GM23338 (cell line): Measurements from ENCODE around the gene AJUBA. TPM values are rescaled to one million over a fixed set of nuclear protein-coding genes. Genes with fewer than 3 reads are reported as not detected.

Experiments used
- ATAC-seq: fragments of 200-7000 bp; cut with Tn5 transposase; 3 replicates; pipeline ENCODE4 v1.9.1; 2020
- DNase-seq: peaks from one replicate; pipeline ENCODE4 v3.0.0-alpha.2; 2015; ENCODE audit warnings: low spot score
- H2AFZ ChIP-seq: fragments of 200-600 bp; sonication (generic); 2 replicates; pipeline ENCODE4 v1.8.0; 2016; ENCODE audit warnings: antibody characterized with exemption, mild to moderate bottlenecking, moderate library complexity
- H3F3A ChIP-seq: fragments of 200-600 bp; sonication (generic); replicated peaks from 2 replicates; pipeline ENCODE4 v1.8.0; 2017; ENCODE audit warnings: antibody characterized with exemption, mixed run types, low read depth
- H3K27ac ChIP-seq: fragments of 200-600 bp; sonication (generic); 2 replicates; pipeline ENCODE4 v1.6.1; 2016; ENCODE audit warnings: low read depth
- H3K27me3 ChIP-seq: fragments of 200-600 bp; sonication (generic); 2 replicates; pipeline ENCODE4 v1.8.0; 2016; ENCODE audit warnings: mild to moderate bottlenecking, mixed run types, moderate library complexity; ENCODE audit not compliant: insufficient read depth
- H3K36me3 ChIP-seq: fragments of 200-600 bp; sonication (generic); 2 replicates; pipeline ENCODE4 v1.8.0; 2016; ENCODE audit warnings: mild to moderate bottlenecking; ENCODE audit not compliant: insufficient read depth
- H3K4me1 ChIP-seq: fragments of 200-600 bp; sonication (generic); 2 replicates; pipeline ENCODE4 v1.8.0; 2016; ENCODE audit warnings: mild to moderate bottlenecking, moderate library complexity; ENCODE audit not compliant: insufficient read depth
- H3K4me2 ChIP-seq: fragments of 200-600 bp; sonication (generic); 2 replicates; pipeline ENCODE4 v1.7.1; 2017; ENCODE audit warnings: mixed run types
- H3K4me3 ChIP-seq: fragments of 200-600 bp; sonication (generic); 2 replicates; pipeline ENCODE4 v1.6.1; 2016; ENCODE audit warnings: mixed run types
- H3K79me2 ChIP-seq: fragments of 200-600 bp; sonication (generic); replicated peaks from 2 replicates; pipeline ENCODE4 v1.8.0; 2017; ENCODE audit warnings: mild to moderate bottlenecking; ENCODE audit not compliant: insufficient read depth
- H3K9me2 ChIP-seq: fragments of 200-600 bp; sonication (generic); 2 replicates; pipeline ENCODE4 v1.8.0; 2017; ENCODE audit not compliant: insufficient read depth
- H4K20me1 ChIP-seq: fragments of 200-600 bp; sonication (generic); replicated peaks from 2 replicates; pipeline ENCODE4 v1.8.0; 2017; ENCODE audit warnings: mild to moderate bottlenecking; ENCODE audit not compliant: insufficient read depth
- H3K27ac Mint-ChIP-seq: 2 replicates; pipeline ENCODE4 v1.8.0; 2020; ENCODE audit warnings: inconsistent platforms, mild to moderate bottlenecking, moderate library complexity, mixed read lengths
- H3K27me3 Mint-ChIP-seq: 3 replicates; pipeline ENCODE4 v1.8.0; 2022; ENCODE audit warnings: low read depth, mild to moderate bottlenecking, moderate library complexity, mixed read lengths, inconsistent platforms; ENCODE audit not compliant: insufficient read depth, poor library complexity
- H3K36me3 Mint-ChIP-seq: 3 replicates; pipeline ENCODE4 v1.8.0; 2021; ENCODE audit warnings: low read depth, mild to moderate bottlenecking, inconsistent platforms, moderate library complexity, mixed read lengths
- H3K4me1 Mint-ChIP-seq: 3 replicates; pipeline ENCODE4 v1.8.0; 2020; ENCODE audit warnings: mild to moderate bottlenecking, inconsistent platforms, mixed read lengths
- H3K4me3 Mint-ChIP-seq: 3 replicates; pipeline ENCODE4 v1.8.0; 2021; ENCODE audit warnings: moderate library complexity, mild to moderate bottlenecking, inconsistent platforms, mixed read lengths
- H3K9me3 Mint-ChIP-seq: 3 replicates; pipeline ENCODE4 v1.8.0; 2020; ENCODE audit warnings: moderate library complexity, mild to moderate bottlenecking, inconsistent platforms, mixed read lengths
- CREB1 ChIP-seq: fragments of 250-450 bp; sonication (Bioruptor Pico); IDR thresholded peaks from 2 replicates; pipeline ENCODE4 v1.5.0; 2020; ENCODE audit warnings: low read depth, mild to moderate bottlenecking, moderate library complexity
- EZH2 ChIP-seq: fragments of 200-600 bp; sonication (generic); IDR thresholded peaks from one replicate; pipeline ENCODE4 v1.8.0; 2017; ENCODE audit warnings: antibody characterized with exemption, mild to moderate bottlenecking, low read depth; ENCODE audit not compliant: unreplicated experiment
- EZH2phosphoT487 ChIP-seq: fragments of 200-600 bp; sonication (generic); IDR thresholded peaks from one replicate; pipeline ENCODE4 v1.8.1; 2018; ENCODE audit warnings: antibody characterized with exemption; ENCODE audit not compliant: unreplicated experiment
- JUNB ChIP-seq: IDR thresholded peaks from one replicate; pipeline ENCODE4 v1.6.1; 2016; ENCODE audit warnings: antibody characterized with exemption; ENCODE audit not compliant: unreplicated experiment
- NANOG ChIP-seq: IDR thresholded peaks from 2 replicates; pipeline ENCODE4 v1.6.1; 2016; ENCODE audit warnings: antibody characterized with exemption, borderline replicate concordance
- POLR2AphosphoS5 ChIP-seq: IDR thresholded peaks from 2 replicates; pipeline ENCODE4 v1.6.1; 2016; ENCODE audit warnings: antibody characterized with exemption, low read depth
- STAT1 ChIP-seq: IDR thresholded peaks from one replicate; pipeline ENCODE4 v1.6.1; 2016; ENCODE audit warnings: antibody characterized with exemption; ENCODE audit not compliant: unreplicated experiment
- ZNF331 ChIP-seq: fragments of 250-450 bp; sonication (Bioruptor Pico); IDR thresholded peaks from 2 replicates; pipeline ENCODE4 v1.5.0; 2020; ENCODE audit warnings: low read depth, mild to moderate bottlenecking, moderate library complexity
- polyA plus RNA-seq: library from polyadenylated mRNA; unstranded; fragments of >200 nt; fragmentation: Nextera tagmentation; extraction: Ambion mirVana; gene quantifications from 2 replicates; pipeline ENCODE4 v1.2.1, GENCODE V29; 2016
- total RNA-seq: library from RNA; depleted of rRNA; stranded (reverse); fragments of >200 nt; shearing (Covaris generic); gene quantifications from 2 replicates; pipeline ENCODE4 v1.2.3, GENCODE V29; 2014
- TF ChIP-seq, protein P1 (sequence below): fragments of 250-450 bp; sonication (Bioruptor Pico); IDR thresholded peaks from 2 replicates; pipeline ENCODE4 v1.5.0; 2020; ENCODE audit warnings: mild to moderate bottlenecking, moderate library complexity
- TF ChIP-seq, protein P2 (sequence below), 2 experiments: fragments of 200-600 bp in 1 of 2; sonication (generic) in 1 of 2; conservative IDR thresholded peaks; 2 replicates each; pipeline versions ENCODE4 v1.5.1 to v1.6.1; 2016 to 2017; ENCODE audit warnings: antibody characterized with exemption in 2 of 2, low read depth in 2 of 2, mild to moderate bottlenecking in 2 of 2, moderate library complexity in 1 of 2
- TF ChIP-seq, protein P3 (sequence below): IDR thresholded peaks from one replicate; pipeline ENCODE4 v1.6.1; 2018; ENCODE audit warnings: antibody characterized with exemption; ENCODE audit not compliant: unreplicated experiment

The AJUBA gene
- total and polyA plus RNA-seq, 2 experiments from 2014 or later = 11.8 to 55.9 TPM

DNA sequence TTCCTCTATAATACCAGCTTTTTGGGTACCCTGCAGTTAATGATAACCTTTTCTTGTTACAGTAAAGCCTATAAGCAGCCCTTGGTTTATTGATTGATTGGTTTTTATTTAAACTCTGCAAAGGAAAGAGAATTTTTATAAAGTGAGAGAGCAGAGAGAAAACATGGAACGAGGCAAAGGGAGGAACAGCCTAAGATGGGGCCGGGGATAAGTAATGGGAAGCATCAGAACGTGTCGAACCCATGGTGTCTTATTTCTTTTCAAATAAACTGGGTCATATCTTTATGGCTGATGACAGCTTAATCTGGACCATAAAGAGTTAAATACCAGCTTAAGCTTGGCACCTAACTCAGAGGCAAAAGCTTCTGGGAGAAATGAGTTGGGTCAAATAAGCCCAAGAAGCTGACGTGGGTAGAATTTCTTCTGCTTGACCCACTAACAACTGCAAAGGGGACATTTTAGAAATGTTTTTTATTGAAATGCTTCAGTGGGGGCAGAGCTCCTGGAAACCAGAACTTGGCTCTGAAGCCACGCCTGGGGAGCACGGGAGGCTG lies 39.6 kb upstream of the AJUBA start (continued):
- TF ChIP-seq, protein P1, sequence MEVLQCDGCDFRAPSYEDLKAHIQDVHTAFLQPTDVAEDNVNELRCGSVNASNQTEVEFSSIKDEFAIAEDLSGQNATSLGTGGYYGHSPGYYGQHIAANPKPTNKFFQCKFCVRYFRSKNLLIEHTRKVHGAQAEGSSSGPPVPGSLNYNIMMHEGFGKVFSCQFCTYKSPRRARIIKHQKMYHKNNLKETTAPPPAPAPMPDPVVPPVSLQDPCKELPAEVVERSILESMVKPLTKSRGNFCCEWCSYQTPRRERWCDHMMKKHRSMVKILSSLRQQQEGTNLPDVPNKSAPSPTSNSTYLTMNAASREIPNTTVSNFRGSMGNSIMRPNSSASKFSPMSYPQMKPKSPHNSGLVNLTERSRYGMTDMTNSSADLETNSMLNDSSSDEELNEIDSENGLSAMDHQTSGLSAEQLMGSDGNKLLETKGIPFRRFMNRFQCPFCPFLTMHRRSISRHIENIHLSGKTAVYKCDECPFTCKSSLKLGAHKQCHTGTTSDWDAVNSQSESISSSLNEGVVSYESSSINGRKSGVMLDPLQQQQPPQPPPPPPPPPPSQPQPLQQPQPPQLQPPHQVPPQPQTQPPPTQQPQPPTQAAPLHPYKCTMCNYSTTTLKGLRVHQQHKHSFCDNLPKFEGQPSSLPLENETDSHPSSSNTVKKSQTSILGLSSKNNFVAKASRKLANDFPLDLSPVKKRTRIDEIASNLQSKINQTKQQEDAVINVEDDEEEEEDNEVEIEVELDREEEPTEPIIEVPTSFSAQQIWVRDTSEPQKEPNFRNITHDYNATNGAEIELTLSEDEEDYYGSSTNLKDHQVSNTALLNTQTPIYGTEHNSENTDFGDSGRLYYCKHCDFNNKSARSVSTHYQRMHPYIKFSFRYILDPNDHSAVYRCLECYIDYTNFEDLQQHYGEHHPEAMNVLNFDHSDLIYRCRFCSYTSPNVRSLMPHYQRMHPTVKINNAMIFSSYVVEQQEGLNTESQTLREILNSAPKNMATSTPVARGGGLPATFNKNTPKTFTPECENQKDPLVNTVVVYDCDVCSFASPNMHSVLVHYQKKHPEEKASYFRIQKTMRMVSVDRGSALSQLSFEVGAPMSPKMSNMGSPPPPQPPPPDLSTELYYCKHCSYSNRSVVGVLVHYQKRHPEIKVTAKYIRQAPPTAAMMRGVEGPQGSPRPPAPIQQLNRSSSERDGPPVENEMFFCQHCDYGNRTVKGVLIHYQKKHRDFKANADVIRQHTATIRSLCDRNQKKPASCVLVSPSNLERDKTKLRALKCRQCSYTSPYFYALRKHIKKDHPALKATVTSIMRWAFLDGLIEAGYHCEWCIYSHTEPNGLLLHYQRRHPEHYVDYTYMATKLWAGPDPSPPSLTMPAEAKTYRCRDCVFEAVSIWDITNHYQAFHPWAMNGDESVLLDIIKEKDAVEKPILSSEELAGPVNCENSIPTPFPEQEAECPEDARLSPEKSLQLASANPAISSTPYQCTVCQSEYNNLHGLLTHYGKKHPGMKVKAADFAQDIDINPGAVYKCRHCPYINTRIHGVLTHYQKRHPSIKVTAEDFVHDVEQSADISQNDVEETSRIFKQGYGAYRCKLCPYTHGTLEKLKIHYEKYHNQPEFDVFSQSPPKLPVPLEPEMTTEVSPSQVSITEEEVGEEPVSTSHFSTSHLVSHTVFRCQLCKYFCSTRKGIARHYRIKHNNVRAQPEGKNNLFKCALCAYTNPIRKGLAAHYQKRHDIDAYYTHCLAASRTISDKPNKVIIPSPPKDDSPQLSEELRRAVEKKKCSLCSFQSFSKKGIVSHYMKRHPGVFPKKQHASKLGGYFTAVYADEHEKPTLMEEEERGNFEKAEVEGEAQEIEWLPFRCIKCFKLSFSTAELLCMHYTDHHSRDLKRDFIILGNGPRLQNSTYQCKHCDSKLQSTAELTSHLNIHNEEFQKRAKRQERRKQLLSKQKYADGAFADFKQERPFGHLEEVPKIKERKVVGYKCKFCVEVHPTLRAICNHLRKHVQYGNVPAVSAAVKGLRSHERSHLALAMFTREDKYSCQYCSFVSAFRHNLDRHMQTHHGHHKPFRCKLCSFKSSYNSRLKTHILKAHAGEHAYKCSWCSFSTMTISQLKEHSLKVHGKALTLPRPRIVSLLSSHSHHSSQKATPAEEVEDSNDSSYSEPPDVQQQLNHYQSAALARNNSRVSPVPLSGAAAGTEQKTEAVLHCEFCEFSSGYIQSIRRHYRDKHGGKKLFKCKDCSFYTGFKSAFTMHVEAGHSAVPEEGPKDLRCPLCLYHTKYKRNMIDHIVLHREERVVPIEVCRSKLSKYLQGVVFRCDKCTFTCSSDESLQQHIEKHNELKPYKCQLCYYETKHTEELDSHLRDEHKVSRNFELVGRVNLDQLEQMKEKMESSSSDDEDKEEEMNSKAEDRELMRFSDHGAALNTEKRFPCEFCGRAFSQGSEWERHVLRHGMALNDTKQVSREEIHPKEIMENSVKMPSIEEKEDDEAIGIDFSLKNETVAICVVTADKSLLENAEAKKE = no peak
- no peak for TF ChIP-seq EZH2phosphoT487
- TF ChIP-seq, protein P2, sequence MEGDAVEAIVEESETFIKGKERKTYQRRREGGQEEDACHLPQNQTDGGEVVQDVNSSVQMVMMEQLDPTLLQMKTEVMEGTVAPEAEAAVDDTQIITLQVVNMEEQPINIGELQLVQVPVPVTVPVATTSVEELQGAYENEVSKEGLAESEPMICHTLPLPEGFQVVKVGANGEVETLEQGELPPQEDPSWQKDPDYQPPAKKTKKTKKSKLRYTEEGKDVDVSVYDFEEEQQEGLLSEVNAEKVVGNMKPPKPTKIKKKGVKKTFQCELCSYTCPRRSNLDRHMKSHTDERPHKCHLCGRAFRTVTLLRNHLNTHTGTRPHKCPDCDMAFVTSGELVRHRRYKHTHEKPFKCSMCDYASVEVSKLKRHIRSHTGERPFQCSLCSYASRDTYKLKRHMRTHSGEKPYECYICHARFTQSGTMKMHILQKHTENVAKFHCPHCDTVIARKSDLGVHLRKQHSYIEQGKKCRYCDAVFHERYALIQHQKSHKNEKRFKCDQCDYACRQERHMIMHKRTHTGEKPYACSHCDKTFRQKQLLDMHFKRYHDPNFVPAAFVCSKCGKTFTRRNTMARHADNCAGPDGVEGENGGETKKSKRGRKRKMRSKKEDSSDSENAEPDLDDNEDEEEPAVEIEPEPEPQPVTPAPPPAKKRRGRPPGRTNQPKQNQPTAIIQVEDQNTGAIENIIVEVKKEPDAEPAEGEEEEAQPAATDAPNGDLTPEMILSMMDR (conservative IDR thresholded peaks at IDR 0.05; ENCODE audit: low read depth in 2 of 2) = no peak
- TF ChIP-seq ZNF331 (CRISPR knock-in tag) = no peak

DNA sequence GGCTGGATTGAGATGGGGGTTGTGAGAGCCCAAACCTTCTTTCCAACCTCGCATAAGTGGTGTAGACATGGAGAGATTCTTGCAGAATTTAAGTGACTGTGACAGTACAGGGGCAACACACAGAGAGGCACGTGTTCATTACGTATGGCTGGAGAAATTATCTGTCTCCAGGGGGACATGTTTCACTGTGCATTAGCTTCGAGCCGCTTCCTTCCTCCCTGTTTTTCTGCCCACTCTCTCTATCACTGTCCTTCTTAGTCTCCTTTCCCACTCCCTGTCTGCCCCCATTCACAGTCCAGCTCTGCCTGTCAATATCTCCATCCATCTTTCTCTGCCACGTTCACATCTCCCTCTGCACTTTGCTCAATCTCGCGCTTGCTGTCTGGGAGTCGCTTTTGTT lies 39.1 kb upstream of the AJUBA start:
- Histone ChIP-seq H3K27ac (no peak overlapping the region), H3K79me2 (no peaks in the 10 kb centered on the region), H3K27me3 (no peaks in the 10 kb centered on the region), H4K20me1 (peaks cover 12% of the 10 kb centered on the region), H3K4me2 (no peak overlapping the region), H3F3A (peaks cover 7% of the 10 kb centered on the region; the same call in 1 of the 2 replicates), H3K9me2 (no peaks in the 10 kb centered on the region), H2AFZ (no peak overlapping the region), H3K4me1 (peaks cover 18% of the 10 kb centered on the region), H3K36me3 (peaks cover 13% of the 10 kb centered on the region; the same call in 1 of the 2 replicates), H3K4me3 (no peak overlapping the region)
- DNase-seq = no peak
- Mint-ChIP-seq H3K36me3 (peaks cover 20% of the 10 kb centered on the region), H3K4me1 (peaks cover 26% of the 10 kb centered on the region), H3K4me3 (no peak overlapping the region), H3K27ac (no peak overlapping the region; the same call in 1 of the 2 replicates), H3K9me3 (no peaks in the 10 kb centered on the region), H3K27me3 (peaks cover 5% of the 10 kb centered on the region)
- ATAC-seq = no peak
- TF ChIP-seq JUNB (no peak), CREB1 (CRISPR knock-in tag) (no peak), EZH2 (no peak), EZH2phosphoT487 (no peak), POLR2AphosphoS5 (no peak), NANOG (no peak), STAT1 (no peak)
- TF ChIP-seq, protein P3, sequence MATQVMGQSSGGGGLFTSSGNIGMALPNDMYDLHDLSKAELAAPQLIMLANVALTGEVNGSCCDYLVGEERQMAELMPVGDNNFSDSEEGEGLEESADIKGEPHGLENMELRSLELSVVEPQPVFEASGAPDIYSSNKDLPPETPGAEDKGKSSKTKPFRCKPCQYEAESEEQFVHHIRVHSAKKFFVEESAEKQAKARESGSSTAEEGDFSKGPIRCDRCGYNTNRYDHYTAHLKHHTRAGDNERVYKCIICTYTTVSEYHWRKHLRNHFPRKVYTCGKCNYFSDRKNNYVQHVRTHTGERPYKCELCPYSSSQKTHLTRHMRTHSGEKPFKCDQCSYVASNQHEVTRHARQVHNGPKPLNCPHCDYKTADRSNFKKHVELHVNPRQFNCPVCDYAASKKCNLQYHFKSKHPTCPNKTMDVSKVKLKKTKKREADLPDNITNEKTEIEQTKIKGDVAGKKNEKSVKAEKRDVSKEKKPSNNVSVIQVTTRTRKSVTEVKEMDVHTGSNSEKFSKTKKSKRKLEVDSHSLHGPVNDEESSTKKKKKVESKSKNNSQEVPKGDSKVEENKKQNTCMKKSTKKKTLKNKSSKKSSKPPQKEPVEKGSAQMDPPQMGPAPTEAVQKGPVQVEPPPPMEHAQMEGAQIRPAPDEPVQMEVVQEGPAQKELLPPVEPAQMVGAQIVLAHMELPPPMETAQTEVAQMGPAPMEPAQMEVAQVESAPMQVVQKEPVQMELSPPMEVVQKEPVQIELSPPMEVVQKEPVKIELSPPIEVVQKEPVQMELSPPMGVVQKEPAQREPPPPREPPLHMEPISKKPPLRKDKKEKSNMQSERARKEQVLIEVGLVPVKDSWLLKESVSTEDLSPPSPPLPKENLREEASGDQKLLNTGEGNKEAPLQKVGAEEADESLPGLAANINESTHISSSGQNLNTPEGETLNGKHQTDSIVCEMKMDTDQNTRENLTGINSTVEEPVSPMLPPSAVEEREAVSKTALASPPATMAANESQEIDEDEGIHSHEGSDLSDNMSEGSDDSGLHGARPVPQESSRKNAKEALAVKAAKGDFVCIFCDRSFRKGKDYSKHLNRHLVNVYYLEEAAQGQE = no peak
- TF ChIP-seq, protein P2 (conservative IDR thresholded peaks at IDR 0.05; ENCODE audit: low read depth in 2 of 2) = no peak
